HepG2 (cell line): ENCODE results near the gene IPO9. TPM values are rescaled to one million over a fixed set of nuclear protein-coding genes. Genes with fewer than 3 reads are reported as not detected.
"Not testable (repeated sequence)": the region's sequence is repeated elsewhere in the genome, so short reads cannot be mapped to it uniquely, and the experiment has no call there.

ENCODE experiments used
- ATAC-seq: fragments of 200-7000 bp; cut with Tn5 transposase; 3 replicates; pipeline ENCODE4 v1.9.1; 2020; ENCODE audit warnings: mild to moderate bottlenecking, moderate library complexity
- BruUV-seq: library from RNA; stranded (reverse); fragments of 400-500 nt; replicated peaks from 2 replicates; lab custom pipeline; 2021; lab: Mats Ljungman, UMichigan
- CTCF ChIA-PET: fragments of 300-600 bp; formaldehyde crosslinking; extraction: SDS; loops from one replicate; lab custom pipeline; 2021; ENCODE audit warnings: low total read pairs, inconsistent platforms, low intra/inter-chr PET ratio; lab: Yijun Ruan, JAX
- POLR2A ChIA-PET: fragments of 350-600 bp; sonication (Branson Sonifier 250); formaldehyde crosslinking; loops from one replicate; lab custom pipeline; 2020; ENCODE audit warnings: antibody characterized with exemption, inconsistent platforms; lab: Yijun Ruan, JAX
- DNase-seq: peaks from one replicate; pipeline ENCODE4 v3.0.0-alpha.2; 2015; ENCODE audit warnings: low spot score
- FAIRE-seq: peaks from 3 replicates; lab custom pipeline; 2011; peaks lifted over from hg19 to GRCh38; lab: Jason Lieb, UNC
- H2AFZ ChIP-seq: one replicate; pipeline ENCODE4 v1.6.1; 2011; ENCODE audit warnings: low read length, inconsistent platforms
- H3K27ac ChIP-seq: fragments of 300-600 bp; 3 replicates; pipeline ENCODE4 v1.8.0; 2011; ENCODE audit warnings: mixed run types, mild to moderate bottlenecking, mixed read lengths, low read length, inconsistent platforms; ENCODE audit not compliant: insufficient read depth; ENCODE audit errors: extremely low read length
- H3K27me3 ChIP-seq, 2 experiments: fragments of 200-600 bp in 1 of 2; 2 replicates in 1 of 2; 3 replicates in 1 of 2; pipeline versions ENCODE4 v1.6.0 to v1.8.0; 2011; ENCODE audit warnings: low read length in 2 of 2, mild to moderate bottlenecking in 2 of 2, moderate library complexity in 2 of 2, inconsistent platforms in 1 of 2; ENCODE audit not compliant: insufficient read depth in 2 of 2, control insufficient read depth in 1 of 2
- H3K36me3 ChIP-seq, 2 experiments: fragments of 200-600 bp in 1 of 2; replicated peaks in 1 of 2; 2 replicates in 1 of 2; 3 replicates in 1 of 2; pipeline versions ENCODE4 v1.5.1 to v1.8.0; 2011; ENCODE audit warnings: low read length in 2 of 2, inconsistent platforms in 1 of 2; ENCODE audit not compliant: insufficient read depth in 2 of 2, control insufficient read depth in 1 of 2
- H3K4me1 ChIP-seq: 2 replicates; pipeline ENCODE4 v1.5.1; 2012; ENCODE audit warnings: low read length, inconsistent platforms; ENCODE audit not compliant: insufficient read depth
- H3K4me2 ChIP-seq: 2 replicates; pipeline ENCODE4 v1.6.0; 2011; ENCODE audit warnings: low read depth, low read length, inconsistent platforms
- H3K4me3 ChIP-seq, 3 experiments: fragments of 200-600 bp in 1 of 3; sonication (generic), shearing (Covaris generic) in 1 of 3; replicated peaks in 1 of 3; 2 replicates each; pipeline ENCODE4 v1.5.1; 2011 to 2016; ENCODE audit warnings: low read length in 3 of 3, inconsistent platforms in 2 of 3, low read depth in 2 of 3, mild to moderate bottlenecking in 2 of 3, control low read depth in 1 of 3, mixed read lengths in 1 of 3; ENCODE audit not compliant: insufficient read depth in 1 of 3
- H3K79me2 ChIP-seq: one replicate; pipeline ENCODE4 v1.6.1; 2011; ENCODE audit warnings: low read length, inconsistent platforms; ENCODE audit not compliant: insufficient read depth
- H3K9ac ChIP-seq: 2 replicates; pipeline ENCODE4 v1.6.0; 2011; ENCODE audit warnings: mild to moderate bottlenecking, low read depth, low read length, inconsistent platforms; ENCODE audit not compliant: insufficient read depth
- H3K9me3 ChIP-seq: 2 replicates; pipeline ENCODE4 v1.5.1; 2012; ENCODE audit warnings: mild to moderate bottlenecking, low read length
- H4K20me1 ChIP-seq: 2 replicates; pipeline ENCODE4 v1.6.0; 2011; ENCODE audit warnings: inconsistent platforms, mild to moderate bottlenecking, low read length, moderate library complexity; ENCODE audit not compliant: insufficient read depth
- MED13 ChIP-seq: sonication (generic); formaldehyde crosslinking; IDR thresholded peaks from 2 replicates; pipeline ENCODE4 v1.5.0; 2020; ENCODE audit warnings: missing genetic modification reagents
- PHF20 ChIP-seq: sonication (generic); formaldehyde crosslinking; IDR thresholded peaks from 2 replicates; pipeline ENCODE4 v1.5.0; 2020; ENCODE audit warnings: mild to moderate bottlenecking, missing genetic modification reagents
- SOX5 ChIP-seq: IDR thresholded peaks from 2 replicates; pipeline ENCODE4 v1.6.1; 2016; ENCODE audit warnings: borderline replicate concordance
- TFE3 ChIP-seq: IDR thresholded peaks from 2 replicates; pipeline ENCODE4 v1.6.1; 2016
- ZBED4 ChIP-seq: sonication (generic); formaldehyde crosslinking; IDR thresholded peaks from 2 replicates; pipeline ENCODE4 v1.4.0; 2020; ENCODE audit warnings: missing genetic modification reagents, borderline replicate concordance
- ZNF101 ChIP-seq: sonication (generic); formaldehyde crosslinking; IDR thresholded peaks from 2 replicates; pipeline ENCODE4 v1.4.0; 2020; ENCODE audit warnings: mild to moderate bottlenecking, low read depth, missing genetic modification reagents, borderline replicate concordance
- ZNF546 ChIP-seq: sonication (generic); formaldehyde crosslinking; conservative IDR thresholded peaks from 2 replicates; pipeline ENCODE4 v1.8.1; 2023; ENCODE audit warnings: mild to moderate bottlenecking, missing genetic modification reagents
- ZNF792 ChIP-seq: IDR thresholded peaks from 2 replicates; pipeline ENCODE4 v1.6.1; 2016
- WGBS: methylation state at CpG from one replicate; pipeline ENCODE4 v1.1.6; 2017; ENCODE audit warnings: low lambda C conversion rate; 5-methylcytosine and 5-hydroxymethylcytosine counted together
- in situ Hi-C: cut with HindIII; loops from 2 replicates; pipeline ENCODE4 v1.10.0; 2017; ENCODE audit warnings: low pct_unique_long_range_greater_than_20kb; ENCODE audit not compliant: extremely low pct_ligation_motif_present
- intact Hi-C: fragments of 100-400 bp; cut with micrococcal nuclease; formaldehyde crosslinking; loops from one replicate; pipeline ENCODE4 v1.10.0; 2022; ENCODE audit not compliant: unreplicated experiment
- polyA plus RNA-seq, 8 experiments: library from polyadenylated mRNA; depleted of rRNA in 3 of 8; stranded (reverse) in 7 of 8; unstranded in 1 of 8; fragments of >200 nt; fragmentation: Illumina TruSeq in 4 of 8; extraction: Trizol in 4 of 8; gene quantifications; 2 replicates each; pipeline versions ENCODE4 v1.2.1 to v1.2.3, GENCODE V29; 2011 to 2016; ENCODE audit warnings: low read depth in 4 of 8, missing spikeins in 1 of 8, mixed read lengths in 1 of 8; ENCODE audit not compliant: insufficient read depth in 1 of 8
- total RNA-seq, 5 experiments: library from RNA; depleted of rRNA; stranded (reverse); fragments of >200 nt; fragmentation: Illumina TruSeq; extraction: Trizol; gene quantifications; 2 replicates each; pipeline ENCODE4 v1.2.3, GENCODE V29; 2016; ENCODE audit warnings: low read depth in 1 of 5

Gene IPO9
- total and polyA plus RNA-seq, 2 of the 13 experiments (the other 11 are each of a cell fraction or from before 2014, with no cell fraction given), result 31.0 to 34.8 TPM

GRCh38 chr1:201900476-201900875 is 71.5 kb downstream of the IPO9 start:
- Histone ChIP-seq H3K27me3 (peaks cover 0 to 6% of the 10 kb centered on the region in 2 experiments; a peak in 1 of 5 replicates), H4K20me1 (no peaks in the 10 kb centered on the region), H3K4me2 (no peak overlapping the region), H2AFZ (no peak overlapping the region), H3K9ac (no peak overlapping the region), H3K36me3 (no peaks in the 10 kb centered on the region), H3K9me3 (no peaks in the 10 kb centered on the region), H3K4me1 (no peaks in the 10 kb centered on the region), H3K4me3 (no peak overlapping the region), H3K27ac (no peak overlapping the region), H3K79me2 (no peaks in the 10 kb centered on the region)
- ATAC-seq (no peak), DNase-seq (no peak), FAIRE-seq (no peak)
- POLR2A ChIA-PET, result no interaction called here
- in situ Hi-C loops, result no loop called here
- CTCF ChIA-PET, result no interaction called here
- 19% methylated on average over 5 of the region's 5 CpGs for WGBS
- intact Hi-C loops, result no loop called here
- TF ChIP-seq ZBED4 (CRISPR knock-in tag), result no peak
- no peak for TF ChIP-seq MED13 (CRISPR knock-in tag)
- TF ChIP-seq ZNF546 (CRISPR knock-in tag), result no peak
- TF ChIP-seq TFE3, result no peak
- no peak for TF ChIP-seq ZNF101 (CRISPR knock-in tag)
- no peak for TF ChIP-seq SOX5 (CRISPR knock-in tag)
- TF ChIP-seq PHF20, result no peak
- TF ChIP-seq ZNF792 (CRISPR knock-in tag), result no peak
- BruUV-seq, result no TSS peak

GRCh38 chr1:201901036-201901435 is 72.1 kb downstream of the IPO9 start:
- H3K9me3 ChIP-seq, BruUV-seq, H3K4me2 ChIP-seq, intact Hi-C loops, POLR2A ChIA-PET, H3K79me2 ChIP-seq, H3K4me1 ChIP-seq, H2AFZ ChIP-seq, H3K36me3 ChIP-seq, FAIRE-seq, in situ Hi-C loops, CTCF ChIA-PET, ATAC-seq, DNase-seq, H4K20me1 ChIP-seq, H3K9ac ChIP-seq, H3K4me3 ChIP-seq, H3K27ac ChIP-seq: not testable (repeated sequence)
- WGBS, result 44% methylated on average over 6 of the region's 6 CpGs
- H3K27me3 ChIP-seq, result peaks cover 0 to 12% of the 10 kb centered on the region in 2 experiments; a peak in 1 of 5 replicates
